Adrenal gland (tissue), 12 donors: Measurements from ENCODE around the gene KCTD1. TPM values are rescaled to one million over a fixed set of nuclear protein-coding genes. Genes with fewer than 3 reads are reported as not detected.

ENCODE experiments used
- DNase-seq, 7 donors: peaks; one replicate each; pipeline ENCODE4 v3.0.0-alpha.2; 2019 to 2020
- H3K27ac ChIP-seq, 5 donors: fragments of 200-600 bp; sonication (generic) in 4 of 5; 1 replicate in 3 of 5; 2 replicates in 2 of 5; pipeline versions ENCODE4 v1.5.1 to v1.8.0; 2016 to 2020; ENCODE audit warnings: mild to moderate bottlenecking in 1 of 5
- H3K27me3 ChIP-seq: fragments of 200-600 bp; 2 replicates; pipeline ENCODE4 v1.8.0; 2021
- H3K36me3 ChIP-seq, 2 donors: fragments of 200-600 bp; replicated peaks in 1 of 2; 1 replicate in 1 of 2; 2 replicates in 1 of 2; pipeline versions ENCODE4 v1.5.1 to v1.8.0; 2018 to 2022
- H3K4me1 ChIP-seq, 2 donors: fragments of 200-600 bp; replicated peaks in 1 of 2; 1 replicate in 1 of 2; 2 replicates in 1 of 2; pipeline versions ENCODE4 v1.5.1 to v1.8.0; 2018 to 2021
- H3K4me3 ChIP-seq, 4 donors: fragments of 200-600 bp; sonication (generic) in 3 of 4; one replicate each; pipeline ENCODE4 v1.5.1; 2016 to 2018
- H3K9me3 ChIP-seq, 3 donors: fragments of 200-600 bp; sonication (generic) in 1 of 3; replicated peaks in 1 of 3; 1 replicate in 2 of 3; 2 replicates in 1 of 3; pipeline versions ENCODE4 v1.5.1 to v1.8.0; 2016 to 2021
- CTCF ChIP-seq, 6 experiments: fragments of 450-650 bp in 4 of 6; fragments of 200-600 bp in 2 of 6; sonication (generic) in 1 of 6; IDR thresholded peaks; 1 replicate in 5 of 6; 2 replicates in 1 of 6; pipeline versions ENCODE4 v1.5.1 to v1.8.0; 2016 to 2021; ENCODE audit warnings: antibody characterized with exemption in 6 of 6, mild to moderate bottlenecking in 2 of 6, moderate library complexity in 1 of 6
- POLR2A ChIP-seq, 2 donors: fragments of 450-650 bp; IDR thresholded peaks; one replicate each; pipeline ENCODE4 v1.6.1; 2017; ENCODE audit warnings: antibody characterized with exemption in 2 of 2, mild to moderate bottlenecking in 2 of 2, moderate library complexity in 1 of 2
- WGBS, 4 donors: extraction: QIAGEN DNeasy Blood & Tissue Kit in 2 of 4; methylation state at CpG; one replicate each; pipeline versions ENCODE4 v1.1.5 to v1.1.7; 2013 to 2017; 5-methylcytosine and 5-hydroxymethylcytosine counted together
- intact Hi-C, 2 donors: fragments of 100-400 bp; cut with DNase I; formaldehyde crosslinking; loops; one replicate each; pipeline versions ENCODE4 v1.14.1 to v1.15.0; 2022 to 2023
- polyA plus RNA-seq, 3 donors: library from polyadenylated mRNA; stranded (reverse); fragments of 200-250 nt in 2 of 3; fragments of 350-450 nt in 1 of 3; fragmentation: Illumina TruSeq in 1 of 3; extraction: RNeasy Lipid Tissue Mini Kit (QIAGEN cat#74804) in 1 of 3; gene quantifications; one replicate each; pipeline ENCODE4 v1.2.3, GENCODE V29; 2013 to 2014
- total RNA-seq, 9 donors: library from RNA; depleted of rRNA in 4 of 9; stranded (reverse); fragments of >200 nt in 4 of 9; fragments of 120-200 nt in 1 of 9; fragmentation: NEBNext Ultra II Directional in 1 of 9; extraction: Animal tissue kit (Norgen Biotek cat#: 25700) in 1 of 9; gene quantifications; one replicate each; pipeline versions ENCODE4 v1.1.0 to v1.2.4, GENCODE V29; 2013 to 2023
- donor health status: healthy with polysubstance abuse.
- donor health status: Bipolar disorder and iron deficiency.
- donor health status: DM: yes; HTN: yes; CAD: no.
- donor health status: DM: no; HTN: no; CAD: no.
- donor health status: DM: no; HTN: no; CAD: no.
- donor health status: DM: yes; HTN: yes; CAD: no.

KCTD1 gene
- total and polyA plus RNA-seq, 12 donors: 9.8 to 44.8 (median 30.8) TPM

- Histone ChIP-seq H3K9me3 (no peaks in the 10 kb centered on the region), H3K27ac (no peak overlapping the region), H3K27me3 (no peaks in the 10 kb centered on the region), H3K4me1 (no peaks in the 10 kb centered on the region), H3K36me3 (peaks cover 0 to 5% of the 10 kb centered on the region in 2 donors), H3K4me3 (no peak overlapping the region)
- DNase-seq: no peak
- intact Hi-C loops: no loop called here
- 86 to 91% (median 87%) methylated on average over 8 of the region's 8 CpGs for WGBS, 4 donors
- TF ChIP-seq POLR2A (IDR thresholded peaks at IDR 0.05) (no peak), CTCF (IDR thresholded peaks at IDR 0.05) (no peak)
Measured at GRCh38 chr18:26450989-26451682, 97.2 kb downstream of the KCTD1 start.

GRCh38 chr18:26448714-26449159, 99.6 kb downstream of the KCTD1 start:
- no peak overlapping the region for H3K4me3 ChIP-seq
- peaks cover 0 to under 1% (median 0%) of the 10 kb centered on the region in 3 donors for H3K9me3 ChIP-seq
- no peaks in the 10 kb centered on the region for H3K4me1 ChIP-seq
- DNase-seq: no peak
- 71 to 83% (median 76%) methylated on average over 8 of the region's 8 CpGs for WGBS, 4 donors
- H3K27ac ChIP-seq: peak overlapping the region in 1 of 5 donors; percentile 41
- no peaks in the 10 kb centered on the region for H3K27me3 ChIP-seq
- TF ChIP-seq POLR2A (IDR thresholded peaks at IDR 0.05) (no peak), CTCF (IDR thresholded peaks at IDR 0.05) (no peak)
- intact Hi-C loops: no loop called here
- no peaks in the 10 kb centered on the region for H3K36me3 ChIP-seq

GRCh38 chr18:26443853-26444252, 104.5 kb downstream of the KCTD1 start:
- intact Hi-C loops: no loop called here
- Histone ChIP-seq H3K4me1 (no peaks in the 10 kb centered on the region), H3K9me3 (peaks cover 0 to 9% (median 0%) of the 10 kb centered on the region in 3 donors), H3K36me3 (no peaks in the 10 kb centered on the region), H3K27ac (no peak overlapping the region), H3K4me3 (no peak overlapping the region), H3K27me3 (no peaks in the 10 kb centered on the region)
- TF ChIP-seq CTCF (IDR thresholded peaks at IDR 0.05) (no peak), POLR2A (IDR thresholded peaks at IDR 0.05) (no peak)
- DNase-seq: no peak

GRCh38 chr18:26442126-26442525, 106.2 kb downstream of the KCTD1 start:
- Histone ChIP-seq H3K27me3 (no peaks in the 10 kb centered on the region), H3K36me3 (no peaks in the 10 kb centered on the region), H3K4me1 (no peaks in the 10 kb centered on the region), H3K27ac (no peak overlapping the region), H3K9me3 (peaks cover 0 to 9% (median 0%) of the 10 kb centered on the region in 3 donors), H3K4me3 (no peak overlapping the region)
- DNase-seq: peak in 1 of 7 donors; percentile 48
- intact Hi-C loops: no loop called here
- TF ChIP-seq POLR2A (IDR thresholded peaks at IDR 0.05) (no peak), CTCF (IDR thresholded peaks at IDR 0.05) (no peak)
- WGBS, 4 donors: 48 to 71% (median 59%) methylated on average over 3 of the region's 3 CpGs
